Fibroblast of lung (primary cell): ENCODE data around the gene GCKR. TPM values are rescaled to one million over a fixed set of nuclear protein-coding genes. Genes with fewer than 3 reads are reported as not detected.

Source experiments
- DNase-seq, 2 donors: peaks; one replicate each; pipeline versions ENCODE4 v3.0.0 to v3.0.0-alpha.2; 2010; ENCODE audit warnings: low read depth in 2 of 2
- H2AFZ ChIP-seq: 2 replicates; pipeline ENCODE4 v1.5.1; 2012; ENCODE audit warnings: low read length, control low read depth, inconsistent platforms
- H3K27ac ChIP-seq: 2 replicates; pipeline ENCODE4 v1.5.1; 2011; ENCODE audit warnings: low read length, control low read depth; ENCODE audit not compliant: insufficient read depth
- H3K27me3 ChIP-seq: 2 replicates; pipeline ENCODE4 v1.5.1; 2011; ENCODE audit warnings: mild to moderate bottlenecking, low read length; ENCODE audit not compliant: control insufficient read depth, insufficient read depth
- H3K36me3 ChIP-seq: 2 replicates; pipeline ENCODE4 v1.5.1; 2011; ENCODE audit warnings: low read length; ENCODE audit not compliant: control insufficient read depth, insufficient read depth
- H3K4me1 ChIP-seq: 2 replicates; pipeline ENCODE4 v1.5.1; 2011; ENCODE audit warnings: low read length; ENCODE audit not compliant: control insufficient read depth, insufficient read depth; ENCODE audit errors: extremely low read depth
- H3K4me2 ChIP-seq: 2 replicates; pipeline ENCODE4 v1.5.1; 2011; ENCODE audit warnings: low read length, control low read depth; ENCODE audit not compliant: insufficient read depth; ENCODE audit errors: extremely low read depth
- H3K4me3 ChIP-seq, 4 experiments: fragments of 200-600 bp in 1 of 4; sonication (generic) in 1 of 4; replicated peaks in 1 of 4; 2 replicates each; pipeline ENCODE4 v1.5.1; 2011 to 2016; ENCODE audit warnings: low read length in 4 of 4, low read depth in 3 of 4, mild to moderate bottlenecking in 3 of 4, control low read depth in 2 of 4, inconsistent platforms in 1 of 4, mixed read lengths in 1 of 4; ENCODE audit not compliant: insufficient read depth in 1 of 4; ENCODE audit errors: control extremely low read depth in 1 of 4
- H3K79me2 ChIP-seq: 2 replicates; pipeline ENCODE4 v1.5.1; 2012; ENCODE audit warnings: mild to moderate bottlenecking, low read length, inconsistent platforms; ENCODE audit not compliant: control insufficient read depth, insufficient read depth
- H3K9ac ChIP-seq: 2 replicates; pipeline ENCODE4 v1.5.1; 2011; ENCODE audit warnings: mild to moderate bottlenecking, low read length, control low read depth; ENCODE audit not compliant: insufficient read depth
- H3K9me3 ChIP-seq: 2 replicates; pipeline ENCODE4 v1.5.1; 2012; ENCODE audit warnings: low read depth, low read length; ENCODE audit not compliant: control insufficient read depth, insufficient read depth
- H4K20me1 ChIP-seq: 2 replicates; pipeline ENCODE4 v1.5.1; 2011; ENCODE audit warnings: low read length; ENCODE audit not compliant: control insufficient read depth, insufficient read depth; ENCODE audit errors: extremely low read depth
- CTCF ChIP-seq, 2 donors: IDR thresholded peaks in 1 of 2; conservative IDR thresholded peaks in 1 of 2; 1 replicate in 1 of 2; 2 replicates in 1 of 2; pipeline ENCODE4 v1.5.1; 2011 to 2012; ENCODE audit warnings: low read length in 2 of 2, control low read depth in 1 of 2, inconsistent platforms in 1 of 2, low read depth in 1 of 2, mild to moderate bottlenecking in 1 of 2
- EZH2 ChIP-seq: IDR thresholded peaks from 2 replicates; pipeline ENCODE4 v1.5.1; 2012; ENCODE audit warnings: low read length, control low read depth, mild to moderate bottlenecking; ENCODE audit errors: missing control alignments
- polyA plus RNA-seq, 2 donors: library from polyadenylated mRNA; depleted of rRNA in 1 of 2; stranded (reverse) in 1 of 2; unstranded in 1 of 2; fragments of >200 nt; gene quantifications; 2 replicates each; pipeline ENCODE4 v1.2.1, GENCODE V29; 2011 to 2012; ENCODE audit warnings: missing spikeins in 1 of 2
- total RNA-seq: library from RNA; depleted of rRNA; stranded (reverse); fragments of >200 nt; gene quantifications from 2 replicates; pipeline ENCODE4 v1.2.1, GENCODE V29; 2014

GCKR gene
- total and polyA plus RNA-seq, 2 donors (not counting 1 experiment from before 2014, with no cell fraction given): 0.16 to 0.50 TPM

DNA sequence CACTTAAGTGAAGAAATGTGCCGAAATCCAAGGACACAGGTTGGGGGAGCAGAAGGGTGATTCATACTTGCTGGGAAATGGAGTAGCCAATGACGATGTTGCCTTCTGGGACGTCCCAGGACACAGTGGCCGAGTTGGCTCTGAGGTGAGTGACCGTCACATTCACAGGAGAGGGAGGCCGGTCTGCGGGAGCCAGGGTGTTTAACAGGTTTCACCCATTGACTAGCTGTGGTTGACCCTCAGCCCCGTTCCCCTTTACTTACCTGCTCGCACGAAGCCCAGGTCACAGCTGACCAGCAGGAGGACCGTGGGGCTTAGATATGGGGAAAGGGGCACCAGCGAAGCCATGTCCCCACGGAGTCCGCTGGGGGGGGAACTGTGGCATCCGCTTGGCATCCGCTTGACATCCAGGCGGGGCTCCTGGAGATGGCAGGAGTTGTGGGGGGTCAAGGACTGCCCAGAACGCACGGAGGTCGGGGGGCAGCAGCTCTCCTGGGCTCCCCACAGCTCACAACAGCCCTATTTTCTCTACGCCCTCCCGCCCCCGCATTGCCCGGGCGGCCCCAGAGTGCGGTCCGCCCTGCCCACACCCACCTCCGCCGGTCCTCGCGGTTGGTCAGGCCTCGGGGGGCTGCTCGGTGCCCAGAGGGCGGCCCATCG, 2.2 kb upstream of the GCKR start:
- H3K27me3 ChIP-seq: no peaks in the 10 kb centered on the region
- no peaks in the 10 kb centered on the region for H4K20me1 ChIP-seq
- no peak overlapping the region for H3K27ac ChIP-seq
- H3K9ac ChIP-seq: peak overlapping the region; percentile 64
- peak; percentile 33 to 74 for DNase-seq
- H3K36me3 ChIP-seq: no peaks in the 10 kb centered on the region
- peak overlapping the region; percentile 98 for H3K4me2 ChIP-seq
- H2AFZ ChIP-seq: peak overlapping the region; percentile 70
- peak overlapping the region; percentile 49 to 83 (median 74) for H3K4me3 ChIP-seq
- no peaks in the 10 kb centered on the region for H3K9me3 ChIP-seq
- TF ChIP-seq CTCF (conservative IDR thresholded peaks at IDR 0.05 in 1 of 2, IDR thresholded peaks at IDR 0.05 in 1 of 2; ENCODE audit: low read depth in 1 of 2, low read length in 2 of 2): no peak
- TF ChIP-seq EZH2: no peak
- H3K4me1 ChIP-seq: peaks cover 8% of the 10 kb centered on the region
- H3K79me2 ChIP-seq: no peaks in the 10 kb centered on the region

- Histone ChIP-seq H3K79me2 (no peaks in the 10 kb centered on the region), H2AFZ (peak within 1 kb of the TSS; percentile 89), H3K4me1 (peaks cover 8% of the 10 kb centered on the region), H3K4me2 (peak within 1 kb of the TSS; percentile 98), H3K27ac (no peak within 1 kb of the TSS), H3K9me3 (no peaks in the 10 kb centered on the region), H3K27me3 (no peaks in the 10 kb centered on the region), H4K20me1 (no peaks in the 10 kb centered on the region), H3K4me3 (peak within 1 kb of the TSS; percentile 68 to 83 (median 75)), H3K36me3 (no peaks in the 10 kb centered on the region), H3K9ac (peak within 1 kb of the TSS; percentile 64)
- DNase-seq: peak in 1 of 2 donors; percentile 18
- TF ChIP-seq CTCF (conservative IDR thresholded peaks at IDR 0.05 in 1 of 2, IDR thresholded peaks at IDR 0.05 in 1 of 2; ENCODE audit: low read depth in 1 of 2, low read length in 2 of 2) (no peak), EZH2 (no peak)
Observed at GRCh38 chr2:27494944-27495554, 1.6 kb upstream of the GCKR start, which contains the start of gene FNDC4. TSS of gene FNDC4 (minus strand) at chr2:27495200. CDS start at chr2:27494679, 521 bp downstream.

DNA sequence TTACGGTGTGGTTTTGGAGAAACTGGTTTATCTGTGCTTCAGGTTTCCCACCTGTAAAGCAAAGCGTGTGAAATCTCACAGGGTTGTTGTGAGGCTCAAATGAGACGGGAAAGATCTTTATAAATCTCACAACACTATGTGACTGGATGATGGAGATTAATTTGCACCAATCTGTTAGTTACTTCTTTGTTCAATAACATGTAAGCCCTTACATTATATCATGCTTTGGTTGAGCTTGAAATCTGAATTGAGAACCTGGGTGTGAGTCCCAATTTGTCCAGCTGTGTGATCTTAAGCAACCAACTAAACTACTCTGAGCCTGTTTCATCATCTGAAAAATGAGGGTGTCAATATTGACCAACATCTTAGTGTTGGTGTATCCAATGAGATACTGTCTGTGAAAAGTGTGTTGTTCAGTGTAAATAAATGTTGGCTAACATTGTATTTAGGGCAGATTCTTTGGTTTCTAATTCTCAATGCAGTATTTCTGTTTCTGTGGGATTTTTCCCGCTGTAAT, 741 bp upstream of the GCKR start:
- H2AFZ ChIP-seq: no peak overlapping the region
- no peaks in the 10 kb centered on the region for H3K79me2 ChIP-seq
- peak overlapping the region in 3 of 4 experiments; percentile 70 to 83 (median 80) for H3K4me3 ChIP-seq
- no peak overlapping the region for H3K27ac ChIP-seq
- peaks cover 6% of the 10 kb centered on the region for H3K4me1 ChIP-seq
- no peak for DNase-seq
- peak overlapping the region; percentile 98 for H3K4me2 ChIP-seq
- TF ChIP-seq EZH2 (no peak), CTCF (conservative IDR thresholded peaks at IDR 0.05 in 1 of 2, IDR thresholded peaks at IDR 0.05 in 1 of 2; ENCODE audit: low read depth in 1 of 2, low read length in 2 of 2) (no peak)
- H3K9ac ChIP-seq: no peak overlapping the region
- H3K27me3 ChIP-seq: no peaks in the 10 kb centered on the region
- H3K36me3 ChIP-seq: no peaks in the 10 kb centered on the region
- H3K9me3 ChIP-seq: no peaks in the 10 kb centered on the region
- H4K20me1 ChIP-seq: no peaks in the 10 kb centered on the region
